ENCODE results near the gene FBXL7.

FBXL7 gene

GRCh38 chr5:15904899-15905830 is 405.2 kb downstream of the FBXL7 start:
- no peak for DNase-seq

GRCh38 chr5:15914638-15915037 is 414.7 kb downstream of the FBXL7 start:
- DNase-seq = no peak

- DNase-seq = no peak
These were observed 426.6 kb downstream of the FBXL7 start for GRCh38 chr5:15926586-15926985.

GRCh38 chr5:15927710-15928380 is 427.9 kb downstream of the FBXL7 start:
- DNase-seq = no peak

GRCh38 chr5:15929611-15930263 is 429.8 kb downstream of the FBXL7 start:
- no peak for DNase-seq

- DNase-seq = no peak
These were observed 432.1 kb downstream of the FBXL7 start for GRCh38 chr5:15932066-15932465.

GRCh38 chr5:15933259-15934207 is 433.6 kb downstream of the FBXL7 start:
- no peak for DNase-seq

GRCh38 chr5:15936505-15937245 is 436.7 kb downstream of the FBXL7 start:
- DNase-seq = no peak

- no peak for DNase-seq
These were observed 437.7 kb downstream of the FBXL7 start for GRCh38 chr5:15937708-15938107.

- DNase-seq = no peak
These were observed 438.2 kb downstream of the FBXL7 start for GRCh38 chr5:15938186-15938585.

GRCh38 chr5:15938961-15939360 is 439.0 kb downstream of the FBXL7 start:
- no peak for DNase-seq

GRCh38 chr5:15940905-15941304 is 440.9 kb downstream of the FBXL7 start:
- DNase-seq = no peak

GRCh38 chr5:15943487-15943886 is 443.5 kb downstream of the FBXL7 start:
- no peak for DNase-seq

- DNase-seq = no peak
These were observed 446.0 kb downstream of the FBXL7 start for GRCh38 chr5:15946026-15946425.

- no peak for DNase-seq
These were observed 448.2 kb downstream of the FBXL7 start for GRCh38 chr5:15948190-15948589.

GRCh38 chr5:15951126-15951525 is 451.1 kb downstream of the FBXL7 start:
- DNase-seq = no peak

GRCh38 chr5:15951550-15951949 is 451.6 kb downstream of the FBXL7 start:
- DNase-seq = no peak

GRCh38 chr5:15956622-15957021 is 456.6 kb downstream of the FBXL7 start:
- no peak for DNase-seq

GRCh38 chr5:15957124-15957523 is 457.1 kb downstream of the FBXL7 start:
- DNase-seq = no peak

GRCh38 chr5:15959370-15960164 is 459.6 kb downstream of the FBXL7 start:
- no peak for DNase-seq
